ENCODE data around the gene ARHGAP6. TPM values are rescaled to one million over a fixed set of nuclear protein-coding genes. Genes with fewer than 3 reads are reported as not detected.
"Not testable (repeated sequence)": the region's sequence is repeated elsewhere in the genome, so short reads cannot be mapped to it uniquely, and the experiment has no call there.

Gene ARHGAP6
- total and polyA plus RNA-seq, 11 donors: 2.1 to 6.6 (median 2.5) TPM

DNA sequence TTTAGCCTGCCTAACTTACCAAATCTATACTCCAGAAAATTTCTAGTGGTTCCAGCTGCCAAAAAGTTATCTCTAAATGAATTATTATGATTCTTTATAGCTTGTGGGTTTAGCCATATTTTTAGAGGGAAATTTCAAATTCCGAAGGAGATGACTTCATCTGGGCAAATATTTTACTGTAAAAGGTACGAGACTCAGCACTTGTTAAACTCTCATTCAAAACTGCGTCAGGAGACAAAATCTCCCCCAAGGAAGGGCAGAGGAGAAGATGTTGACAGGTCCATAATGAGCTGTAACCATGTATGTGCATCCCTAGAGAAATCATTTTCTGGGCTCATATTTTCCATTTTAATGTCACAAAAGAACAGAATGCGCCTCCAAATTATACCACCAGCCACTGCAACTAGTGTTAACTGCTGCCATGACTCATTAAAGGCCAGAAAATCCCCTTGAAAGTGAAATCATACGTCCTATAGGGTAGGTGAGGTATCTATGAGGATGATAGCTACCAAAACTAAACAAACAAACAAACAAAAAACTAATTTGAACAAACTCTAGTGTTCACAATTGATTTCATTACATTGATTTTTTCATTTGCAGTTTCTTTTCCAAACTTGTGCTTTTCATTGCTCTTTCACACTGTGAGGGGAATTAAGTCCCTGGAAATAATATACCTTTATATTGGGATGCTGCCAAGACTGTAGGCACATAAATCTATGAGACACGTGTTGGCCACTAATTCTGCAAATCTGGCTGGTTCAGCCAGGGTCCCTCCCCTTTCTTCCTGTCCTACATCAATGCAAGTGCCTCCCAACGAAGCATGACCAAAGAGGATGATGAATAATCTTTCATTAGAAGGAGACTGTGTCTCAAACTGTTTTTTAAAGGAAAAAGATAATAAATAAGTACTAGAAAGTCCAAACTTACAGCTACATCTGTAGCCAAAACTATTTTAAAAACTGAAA, 85.8 kb downstream of the ARHGAP6 start:
- no peaks in the 10 kb centered on the region for H3K4me1 ChIP-seq
- H3K9me3 ChIP-seq: no peaks in the 10 kb centered on the region
- TF ChIP-seq, protein P1, sequence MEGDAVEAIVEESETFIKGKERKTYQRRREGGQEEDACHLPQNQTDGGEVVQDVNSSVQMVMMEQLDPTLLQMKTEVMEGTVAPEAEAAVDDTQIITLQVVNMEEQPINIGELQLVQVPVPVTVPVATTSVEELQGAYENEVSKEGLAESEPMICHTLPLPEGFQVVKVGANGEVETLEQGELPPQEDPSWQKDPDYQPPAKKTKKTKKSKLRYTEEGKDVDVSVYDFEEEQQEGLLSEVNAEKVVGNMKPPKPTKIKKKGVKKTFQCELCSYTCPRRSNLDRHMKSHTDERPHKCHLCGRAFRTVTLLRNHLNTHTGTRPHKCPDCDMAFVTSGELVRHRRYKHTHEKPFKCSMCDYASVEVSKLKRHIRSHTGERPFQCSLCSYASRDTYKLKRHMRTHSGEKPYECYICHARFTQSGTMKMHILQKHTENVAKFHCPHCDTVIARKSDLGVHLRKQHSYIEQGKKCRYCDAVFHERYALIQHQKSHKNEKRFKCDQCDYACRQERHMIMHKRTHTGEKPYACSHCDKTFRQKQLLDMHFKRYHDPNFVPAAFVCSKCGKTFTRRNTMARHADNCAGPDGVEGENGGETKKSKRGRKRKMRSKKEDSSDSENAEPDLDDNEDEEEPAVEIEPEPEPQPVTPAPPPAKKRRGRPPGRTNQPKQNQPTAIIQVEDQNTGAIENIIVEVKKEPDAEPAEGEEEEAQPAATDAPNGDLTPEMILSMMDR (IDR thresholded peaks at IDR 0.05): no peak
- TF ChIP-seq POLR2A (IDR thresholded peaks at IDR 0.05): no peak
- intact Hi-C loops (cut with DNase I): no loop called here
- DNase-seq (no peak), ATAC-seq (no peak)
- no peaks in the 10 kb centered on the region for H3K36me3 ChIP-seq
- WGBS, 4 donors: 50 to 70% (median 60%) methylated on average over 7 of the region's 7 CpGs
- no peak overlapping the region for H3K27ac ChIP-seq
- H3K27me3 ChIP-seq: no peaks in the 10 kb centered on the region
- no peak overlapping the region for H3K4me3 ChIP-seq

DNA sequence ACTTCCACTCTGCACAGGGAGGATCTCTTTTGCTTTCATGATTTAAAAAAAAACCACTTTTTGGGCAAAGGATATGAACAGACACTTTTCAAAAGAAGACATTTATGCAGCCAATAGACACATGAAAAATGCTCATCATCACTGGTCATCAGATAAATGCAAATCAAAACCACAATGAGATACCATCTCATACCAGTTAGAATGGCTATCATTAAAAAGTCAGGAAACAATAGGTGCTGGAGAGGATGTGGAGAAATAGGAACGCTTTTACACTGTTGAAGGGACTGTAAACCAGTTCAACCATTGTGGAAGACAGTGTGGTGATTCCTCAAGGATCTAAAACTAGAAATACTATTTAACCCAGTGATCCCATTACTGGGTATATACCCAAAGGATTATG, 87.4 kb downstream of the ARHGAP6 start:
- WGBS, 4 donors: 82 to 95% (median 87%) methylated on average over 1 of the region's 1 CpG
- not testable (repeated sequence) for ATAC-seq, H3K27me3 ChIP-seq

DNA sequence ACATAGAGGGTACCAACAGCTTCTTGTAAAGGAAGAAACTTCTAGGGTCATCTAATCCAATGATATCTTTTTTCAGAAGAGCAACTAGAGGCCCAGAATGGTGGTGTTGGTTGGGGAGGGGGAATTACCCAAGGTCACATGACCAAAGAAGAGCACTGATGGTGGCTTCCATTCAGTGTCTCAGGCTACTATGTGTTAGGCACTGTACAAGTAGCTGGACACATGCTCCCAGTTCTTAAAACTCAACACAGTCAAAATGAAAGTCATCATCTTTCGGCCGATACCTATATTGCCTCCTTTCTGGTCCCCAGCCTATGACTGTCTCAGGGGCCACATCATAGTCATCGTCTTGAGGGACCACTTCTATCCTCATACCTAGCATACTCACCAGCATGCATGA, 88.1 kb downstream of the ARHGAP6 start:
- Histone ChIP-seq H3K4me3 (no peak overlapping the region), H3K9me3 (no peaks in the 10 kb centered on the region), H3K36me3 (no peaks in the 10 kb centered on the region), H3K27me3 (no peaks in the 10 kb centered on the region), H3K4me1 (no peaks in the 10 kb centered on the region), H3K27ac (no peak overlapping the region)
- 90 to 97% (median 93%) methylated on average over 3 of the region's 3 CpGs for WGBS, 4 donors
- intact Hi-C loops (cut with DNase I): no loop called here
- DNase-seq: no peak
- no peak for ATAC-seq
- TF ChIP-seq POLR2A (IDR thresholded peaks at IDR 0.05): no peak
- TF ChIP-seq, protein P1 (IDR thresholded peaks at IDR 0.05): no peak

More for the DNA sequence above, 87.4 kb downstream of the ARHGAP6 start:
- H3K27ac ChIP-seq; intact Hi-C loops (cut with DNase I); DNase-seq; H3K4me1 ChIP-seq; H3K9me3 ChIP-seq; H3K36me3 ChIP-seq; H3K4me3 ChIP-seq: not testable (repeated sequence)

DNA sequence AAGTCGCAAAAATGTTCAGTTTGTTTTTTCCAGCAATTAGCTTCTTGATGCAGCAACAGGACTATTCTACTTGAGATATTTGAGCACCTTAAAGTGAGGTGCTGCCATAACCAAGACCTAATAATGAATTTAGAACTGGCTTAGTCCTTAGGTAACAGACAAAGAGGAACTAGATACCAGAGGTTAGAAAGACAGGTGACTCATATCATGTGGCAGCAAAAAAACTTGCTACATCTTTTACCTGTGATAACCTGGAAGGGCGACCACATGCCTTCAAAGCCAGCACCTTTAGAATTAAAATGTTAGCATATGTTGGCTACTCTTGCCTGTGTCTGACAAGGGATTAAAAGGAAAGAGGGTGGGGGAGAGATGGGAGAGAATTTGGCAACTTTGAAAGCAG, 90.4 kb downstream of the ARHGAP6 start:
- ATAC-seq (no peak), DNase-seq (no peak)
- intact Hi-C loops (cut with DNase I): no loop called here
- 68 to 99% (median 86%) methylated on average over 2 of the region's 2 CpGs for WGBS, 4 donors
- no peak overlapping the region for H3K27ac ChIP-seq
- peaks cover 0 to 5% (median 0%) of the 10 kb centered on the region in 12 donors for H3K9me3 ChIP-seq
- H3K4me1 ChIP-seq: no peaks in the 10 kb centered on the region
- H3K36me3 ChIP-seq: no peaks in the 10 kb centered on the region
- TF ChIP-seq, protein P1 (IDR thresholded peaks at IDR 0.05): no peak
- TF ChIP-seq POLR2A (IDR thresholded peaks at IDR 0.05): no peak
- H3K4me3 ChIP-seq: no peak overlapping the region
- no peaks in the 10 kb centered on the region for H3K27me3 ChIP-seq

Measured in heart left ventricle (tissue), 16 donors.